Measurements from ENCODE around the gene LSM2. TPM values are rescaled to one million over a fixed set of nuclear protein-coding genes. Genes with fewer than 3 reads are reported as not detected.

LSM2 gene
- total RNA-seq, 2 experiments from 2014 or later, result 89.9 to 97.9 TPM

GRCh38 chr6:31764198-31764597 is 42.6 kb downstream of the LSM2 start:
- Mint-ChIP-seq H3K27me3 (no peaks in the 10 kb centered on the region), H3K4me3 (no peak overlapping the region), H3K36me3 (peaks cover 34% of the 10 kb centered on the region), H3K27ac (no peak overlapping the region), H3K4me1 (peaks cover 18% of the 10 kb centered on the region), H3K9me3 (no peaks in the 10 kb centered on the region)
- DNase-seq (no peak), ATAC-seq (ENCODE audit: low read depth) (no peak)
- POLR2A ChIA-PET, result interaction anchor here (0.5 to 1.3 kb wide), 4 partner anchors 25 to 65 kb away, joined by 3 read pairs; partner anchors contain the start of genes CLIC1 and MSH5

DNA sequence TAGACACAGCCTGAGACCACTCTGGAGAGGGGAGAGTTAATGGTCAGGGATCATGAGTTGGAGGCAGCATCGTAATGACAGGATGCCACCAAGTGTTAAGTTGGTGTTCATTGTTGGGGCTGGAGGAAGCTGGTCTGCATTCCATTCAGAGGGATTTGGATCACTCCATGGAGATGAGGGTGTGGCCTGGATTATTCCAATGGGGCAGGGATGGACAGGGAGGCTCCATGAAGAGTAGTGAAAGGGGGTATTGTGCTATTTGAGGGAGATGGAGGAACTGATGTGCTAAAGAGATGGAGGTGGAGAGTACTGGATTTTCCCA is 43.2 kb downstream of the LSM2 start:
- no peaks in the 10 kb centered on the region for H3K27me3 Mint-ChIP-seq
- H3K36me3 Mint-ChIP-seq, result peaks cover 34% of the 10 kb centered on the region
- no peak for ATAC-seq (ENCODE audit: low read depth)
- no peak for DNase-seq
- H3K4me1 Mint-ChIP-seq, result peaks cover 18% of the 10 kb centered on the region
- POLR2A ChIA-PET, result interaction anchor here (1.3 kb wide), 2 partner anchors 27 to 34 kb away, joined by 3 read pairs; partner anchors contain the start of gene CLIC1
- H3K4me3 Mint-ChIP-seq, result no peak overlapping the region
- no peaks in the 10 kb centered on the region for H3K9me3 Mint-ChIP-seq
- H3K27ac Mint-ChIP-seq, result peak overlapping the region; percentile 67

GRCh38 chr6:31762878-31763618 is 43.7 kb downstream of the LSM2 start:
- Mint-ChIP-seq H3K4me1 (peaks cover 16% of the 10 kb centered on the region), H3K4me3 (no peak overlapping the region), H3K9me3 (no peaks in the 10 kb centered on the region), H3K27me3 (no peaks in the 10 kb centered on the region), H3K27ac (no peak overlapping the region), H3K36me3 (peaks cover 31% of the 10 kb centered on the region)
- DNase-seq, result no peak
- POLR2A ChIA-PET, result interaction anchor here (1.3 kb wide), 2 partner anchors 27 to 33 kb away, joined by 3 read pairs; partner anchors contain the start of gene CLIC1
- no peak for ATAC-seq (ENCODE audit: low read depth)

- peak within 1 kb of the TSS; percentile 67 for H3K27ac Mint-ChIP-seq
- POLR2A ChIA-PET, result no interaction called here
- H3K36me3 Mint-ChIP-seq, result peaks cover 26% of the 10 kb centered on the region
These were observed 44.4 kb downstream of the LSM2 start, which contains the start of gene SAPCD1 for GRCh38 chr6:31762356-31762755. Gene SAPCD1 (plus strand): TSS chr6:31762656. CDS start chr6:31763055, 399 bp downstream.

DNA sequence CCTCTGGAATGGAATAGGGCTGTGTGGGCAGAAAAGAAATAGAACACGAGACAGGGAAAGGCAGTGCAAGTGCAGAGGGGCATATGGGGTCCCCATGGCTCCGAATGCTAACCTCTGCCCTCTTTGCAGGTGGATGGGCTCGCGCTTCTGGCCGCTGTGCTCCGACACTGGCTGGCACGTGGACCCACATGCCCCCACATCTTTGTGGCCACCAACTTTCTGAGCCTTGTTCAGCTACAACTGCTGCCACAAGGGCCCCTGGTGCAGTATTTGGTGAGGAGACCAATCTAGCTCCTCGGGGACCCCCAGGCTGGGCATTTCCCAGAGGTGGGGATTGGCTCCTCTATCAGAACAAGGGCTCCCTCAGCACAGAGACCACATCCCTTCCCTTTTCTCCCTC is 45.4 kb downstream of the LSM2 start:
- Mint-ChIP-seq H3K4me3 (no peak overlapping the region), H3K9me3 (no peaks in the 10 kb centered on the region), H3K27ac (no peak overlapping the region), H3K36me3 (peaks cover 24% of the 10 kb centered on the region), H3K4me1 (peaks cover 13% of the 10 kb centered on the region), H3K27me3 (no peaks in the 10 kb centered on the region)
- DNase-seq (no peak), ATAC-seq (ENCODE audit: low read depth) (no peak)
- POLR2A ChIA-PET, result interaction anchor here (0.5 kb wide), 1 partner anchor 9 kb away, joined by 5 read pairs; no protein-coding TSS in a partner anchor

More at GRCh38 chr6:31762356-31762755, 44.4 kb downstream of the LSM2 start, which contains the start of gene SAPCD1:
- H3K27me3 Mint-ChIP-seq, result no peaks in the 10 kb centered on the region
- ATAC-seq (ENCODE audit: low read depth) (no peak), DNase-seq (no peak)
- peaks cover 13% of the 10 kb centered on the region for H3K4me1 Mint-ChIP-seq
- H3K4me3 Mint-ChIP-seq, result no peak within 1 kb of the TSS
- H3K9me3 Mint-ChIP-seq, result no peaks in the 10 kb centered on the region

DNA sequence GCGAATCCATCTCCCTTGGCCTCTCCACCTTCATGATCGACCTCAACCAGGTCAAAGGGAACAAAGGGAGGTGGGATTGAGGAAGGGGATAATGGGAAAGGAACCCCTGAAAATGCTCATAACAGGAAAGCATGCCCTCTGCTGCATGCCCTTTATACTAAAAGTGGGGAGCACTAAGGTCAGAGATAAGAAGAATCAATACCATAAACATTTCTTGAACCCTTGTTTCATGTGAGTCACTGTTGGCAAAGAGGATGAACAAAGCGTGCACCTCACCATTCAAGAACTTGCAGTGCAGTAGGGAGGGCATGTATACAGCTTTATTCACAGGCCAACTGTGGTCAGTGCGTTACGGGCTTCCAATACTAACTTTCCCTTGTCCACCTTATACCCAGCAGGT is 46.0 kb downstream of the LSM2 start:
- ATAC-seq (ENCODE audit: low read depth) (no peak), DNase-seq (no peak)
- Mint-ChIP-seq H3K9me3 (no peaks in the 10 kb centered on the region), H3K4me3 (no peak overlapping the region), H3K27me3 (no peaks in the 10 kb centered on the region), H3K36me3 (peaks cover 24% of the 10 kb centered on the region), H3K27ac (peak overlapping the region; percentile 56), H3K4me1 (peaks cover 13% of the 10 kb centered on the region)
- POLR2A ChIA-PET, result interaction anchor here (0.5 kb wide), 1 partner anchor 10 kb away, joined by 5 read pairs; no protein-coding TSS in a partner anchor

GRCh38 chr6:31758281-31758680 is 48.5 kb downstream of the LSM2 start:
- DNase-seq (no peak), ATAC-seq (ENCODE audit: low read depth) (no peak)
- H3K36me3 Mint-ChIP-seq, result peaks cover 21% of the 10 kb centered on the region
- peak overlapping the region; percentile 53 for H3K27ac Mint-ChIP-seq
- no peaks in the 10 kb centered on the region for H3K9me3 Mint-ChIP-seq
- H3K27me3 Mint-ChIP-seq, result no peaks in the 10 kb centered on the region
- POLR2A ChIA-PET, result interaction anchor here (0.6 to 2.0 kb wide), 2 partner anchors 13 to 18 kb away, joined by 3 to 5 read pairs; partner anchors contain the start of gene MSH5
- H3K4me3 Mint-ChIP-seq, result no peak overlapping the region
- peaks cover 7% of the 10 kb centered on the region for H3K4me1 Mint-ChIP-seq

- H3K36me3 Mint-ChIP-seq, result peaks cover 12% of the 10 kb centered on the region
- no peaks in the 10 kb centered on the region for H3K4me1 Mint-ChIP-seq
- no peaks in the 10 kb centered on the region for H3K27me3 Mint-ChIP-seq
- no peak for ATAC-seq (ENCODE audit: low read depth)
- POLR2A ChIA-PET, result interaction anchor here (1.1 to 2.4 kb wide), 2 partner anchors 12 to 30 kb away, joined by 8 to 13 read pairs; partner anchors contain the start of genes MPIG6B and MSH5
- no peaks in the 10 kb centered on the region for H3K9me3 Mint-ChIP-seq
- no peak overlapping the region for H3K4me3 Mint-ChIP-seq
- no peak overlapping the region for H3K27ac Mint-ChIP-seq
- no peak for DNase-seq
These were observed 53.9 kb downstream of the LSM2 start for GRCh38 chr6:31752739-31753319.

DNA sequence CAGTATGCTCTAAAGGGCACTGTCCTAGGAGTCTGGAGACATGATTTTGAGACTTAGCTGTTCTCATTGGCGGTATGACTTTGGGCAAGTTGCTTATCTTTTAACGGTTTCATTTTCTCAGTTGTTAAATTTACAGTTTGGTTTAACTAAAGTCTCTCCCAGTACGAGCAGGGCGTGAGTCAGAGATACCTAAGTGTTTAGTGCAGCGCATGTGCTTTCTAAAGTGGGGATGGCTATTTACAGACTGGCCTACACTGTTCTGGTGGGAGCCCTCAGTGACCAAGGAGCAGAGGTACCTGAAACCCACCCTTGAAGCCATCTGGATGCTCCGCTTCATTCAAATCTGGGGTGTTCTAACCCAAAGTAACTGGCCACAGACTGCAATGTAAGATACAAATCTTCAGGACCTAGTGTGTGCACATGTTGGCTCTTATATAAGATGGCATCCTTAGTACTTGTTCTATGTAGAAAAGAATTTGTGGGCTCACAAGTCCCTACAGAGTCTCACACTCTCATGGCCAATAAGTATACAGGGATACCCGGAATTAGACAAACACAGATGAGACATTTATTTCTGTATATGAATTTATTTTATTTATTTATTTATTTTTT is 56.2 kb downstream of the LSM2 start:
- H3K36me3 Mint-ChIP-seq, result peaks cover 14% of the 10 kb centered on the region
- POLR2A ChIA-PET, result no interaction called here
- peaks cover 3% of the 10 kb centered on the region for H3K4me1 Mint-ChIP-seq
- H3K4me3 Mint-ChIP-seq, result no peak overlapping the region
- ATAC-seq (ENCODE audit: low read depth), result no peak
- no peaks in the 10 kb centered on the region for H3K9me3 Mint-ChIP-seq
- DNase-seq, result no peak
- H3K27ac Mint-ChIP-seq, result no peak overlapping the region
- H3K27me3 Mint-ChIP-seq, result no peaks in the 10 kb centered on the region

- Mint-ChIP-seq H3K9me3 (no peaks in the 10 kb centered on the region), H3K36me3 (peaks cover 20% of the 10 kb centered on the region), H3K4me1 (peaks cover 3% of the 10 kb centered on the region), H3K27me3 (no peaks in the 10 kb centered on the region), H3K27ac (no peak overlapping the region), H3K4me3 (no peak overlapping the region)
- POLR2A ChIA-PET, result interaction anchor here (0.7 kb wide), 1 partner anchor 13 kb away, joined by 3 read pairs; the partner anchor contains the start of gene CLIC1
- ATAC-seq (ENCODE audit: low read depth) (no peak), DNase-seq (no peak)
These were observed 57.3 kb downstream of the LSM2 start for GRCh38 chr6:31749301-31750036.

Measured in activated naive CD8-positive, alpha-beta T cell treated with anti-CD3 and anti-CD28 coated beads, Interleukin-2, amount 10 ng/mL, durations not matched to agents 7 days and 5 days (primary cell).